ENCODE measurements around the gene ADCY5. TPM values are rescaled to one million over a fixed set of nuclear protein-coding genes. Genes with fewer than 3 reads are reported as not detected.

The ADCY5 gene
- total and polyA plus RNA-seq, 2 donors from 2014 or later = 7.1 to 33.6 TPM

- Histone ChIP-seq H3K27me3 (ENCODE audit: control insufficient read depth, insufficient read depth, low read length) (no peaks in the 10 kb centered on the region), H3K4me1 (ENCODE audit: control insufficient read depth in 2 of 3, insufficient read depth in 2 of 3, low read depth in 1 of 3, low read length in 3 of 3) (no peaks in the 10 kb centered on the region), H3K9me3 (ENCODE audit: control insufficient read depth in 2 of 3, insufficient read depth in 1 of 3, low read length in 3 of 3) (no peaks in the 10 kb centered on the region), H3K27ac (ENCODE audit: low read depth in 2 of 2, low read length in 2 of 2) (no peak overlapping the region), H3K9ac (ENCODE audit: low read length in 3 of 3) (no peak overlapping the region), H3K36me3 (ENCODE audit: control insufficient read depth in 2 of 3, insufficient read depth in 3 of 3, low read length in 3 of 3) (no peaks in the 10 kb centered on the region), H3K4me3 (ENCODE audit: low read length in 3 of 3) (no peak overlapping the region)
- intact Hi-C loops (cut with DNase I) = no loop called here
- no peak for FAIRE-seq
- TF ChIP-seq CTCF (IDR thresholded peaks at IDR 0.05; ENCODE audit: borderline replicate concordance, extremely low read depth, insufficient read depth) = no peak
- DNase-seq = peak in 3 of 5 donors; percentile 30 to 37 (median 36)
Observed at GRCh38 chr3:123338620-123339061, 110.2 kb downstream of the ADCY5 start.

GRCh38 chr3:123337948-123338619 is 110.8 kb downstream of the ADCY5 start:
- intact Hi-C loops (cut with DNase I) = no loop called here
- DNase-seq (peak in 2 of 5 donors; percentile 30), FAIRE-seq (no peak)

GRCh38 chr3:123337226-123337625 is 111.7 kb downstream of the ADCY5 start:
- Histone ChIP-seq H3K9ac (ENCODE audit: low read length in 3 of 3) (no peak overlapping the region), H3K4me1 (ENCODE audit: control insufficient read depth in 2 of 3, insufficient read depth in 2 of 3, low read depth in 1 of 3, low read length in 3 of 3) (no peaks in the 10 kb centered on the region), H3K27me3 (ENCODE audit: control insufficient read depth, insufficient read depth, low read length) (no peaks in the 10 kb centered on the region), H3K36me3 (ENCODE audit: control insufficient read depth in 2 of 3, insufficient read depth in 3 of 3, low read length in 3 of 3) (no peaks in the 10 kb centered on the region), H3K4me3 (ENCODE audit: low read length in 3 of 3) (no peak overlapping the region), H3K9me3 (ENCODE audit: control insufficient read depth in 2 of 3, insufficient read depth in 1 of 3, low read length in 3 of 3) (no peaks in the 10 kb centered on the region), H3K27ac (ENCODE audit: low read depth in 2 of 2, low read length in 2 of 2) (no peak overlapping the region)
- intact Hi-C loops (cut with DNase I) = no loop called here
- TF ChIP-seq CTCF (IDR thresholded peaks at IDR 0.05; ENCODE audit: borderline replicate concordance, extremely low read depth, insufficient read depth) = no peak
- DNase-seq = peak in 1 of 5 donors; percentile 32
- no peak for FAIRE-seq

More at GRCh38 chr3:123337948-123338619, 110.8 kb downstream of the ADCY5 start:
- H3K4me3 ChIP-seq (ENCODE audit: low read length in 3 of 3) = no peak overlapping the region
- TF ChIP-seq CTCF (IDR thresholded peaks at IDR 0.05; ENCODE audit: borderline replicate concordance, extremely low read depth, insufficient read depth) = no peak
- no peaks in the 10 kb centered on the region for H3K27me3 ChIP-seq (ENCODE audit: control insufficient read depth, insufficient read depth, low read length)
- H3K9me3 ChIP-seq (ENCODE audit: control insufficient read depth in 2 of 3, insufficient read depth in 1 of 3, low read length in 3 of 3) = no peaks in the 10 kb centered on the region
- H3K4me1 ChIP-seq (ENCODE audit: control insufficient read depth in 2 of 3, insufficient read depth in 2 of 3, low read depth in 1 of 3, low read length in 3 of 3) = no peaks in the 10 kb centered on the region
- H3K36me3 ChIP-seq (ENCODE audit: control insufficient read depth in 2 of 3, insufficient read depth in 3 of 3, low read length in 3 of 3) = no peaks in the 10 kb centered on the region
- H3K9ac ChIP-seq (ENCODE audit: low read length in 3 of 3) = no peak overlapping the region
- no peak overlapping the region for H3K27ac ChIP-seq (ENCODE audit: low read depth in 2 of 2, low read length in 2 of 2)
